ENCODE measurements around the gene FBLN5.

The FBLN5 gene

DNA sequence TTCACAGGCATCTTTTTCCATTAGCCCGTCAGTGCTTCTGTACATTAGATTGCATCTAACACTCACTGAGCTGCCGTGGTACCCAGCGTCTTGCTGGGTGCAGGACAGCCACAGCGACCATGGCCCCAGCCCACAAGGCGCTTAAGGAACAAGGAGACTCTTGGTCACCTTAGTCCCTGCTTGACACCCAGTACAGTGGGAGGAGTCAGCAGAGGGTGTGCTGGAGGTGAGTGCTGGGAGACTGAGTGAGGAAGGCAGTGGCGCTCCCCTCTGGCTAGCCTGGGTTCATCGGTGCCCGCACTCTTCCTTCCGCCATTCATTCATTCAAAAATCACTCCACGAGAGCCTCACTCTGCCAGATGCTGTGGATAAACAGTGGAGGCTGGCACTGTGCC, 21.8 kb downstream of the FBLN5 start:
- TF ChIP-seq, protein P1, sequence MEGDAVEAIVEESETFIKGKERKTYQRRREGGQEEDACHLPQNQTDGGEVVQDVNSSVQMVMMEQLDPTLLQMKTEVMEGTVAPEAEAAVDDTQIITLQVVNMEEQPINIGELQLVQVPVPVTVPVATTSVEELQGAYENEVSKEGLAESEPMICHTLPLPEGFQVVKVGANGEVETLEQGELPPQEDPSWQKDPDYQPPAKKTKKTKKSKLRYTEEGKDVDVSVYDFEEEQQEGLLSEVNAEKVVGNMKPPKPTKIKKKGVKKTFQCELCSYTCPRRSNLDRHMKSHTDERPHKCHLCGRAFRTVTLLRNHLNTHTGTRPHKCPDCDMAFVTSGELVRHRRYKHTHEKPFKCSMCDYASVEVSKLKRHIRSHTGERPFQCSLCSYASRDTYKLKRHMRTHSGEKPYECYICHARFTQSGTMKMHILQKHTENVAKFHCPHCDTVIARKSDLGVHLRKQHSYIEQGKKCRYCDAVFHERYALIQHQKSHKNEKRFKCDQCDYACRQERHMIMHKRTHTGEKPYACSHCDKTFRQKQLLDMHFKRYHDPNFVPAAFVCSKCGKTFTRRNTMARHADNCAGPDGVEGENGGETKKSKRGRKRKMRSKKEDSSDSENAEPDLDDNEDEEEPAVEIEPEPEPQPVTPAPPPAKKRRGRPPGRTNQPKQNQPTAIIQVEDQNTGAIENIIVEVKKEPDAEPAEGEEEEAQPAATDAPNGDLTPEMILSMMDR (IDR thresholded peaks at IDR 0.05; ENCODE audit: control insufficient read depth, insufficient read depth, low read depth, low read length, missing control alignments) = no peak
- no peak overlapping the region for H3K4me3 ChIP-seq (ENCODE audit: control insufficient read depth, low read depth, low read length)
- DNase-seq (ENCODE audit: low read depth) = no peak

DNA sequence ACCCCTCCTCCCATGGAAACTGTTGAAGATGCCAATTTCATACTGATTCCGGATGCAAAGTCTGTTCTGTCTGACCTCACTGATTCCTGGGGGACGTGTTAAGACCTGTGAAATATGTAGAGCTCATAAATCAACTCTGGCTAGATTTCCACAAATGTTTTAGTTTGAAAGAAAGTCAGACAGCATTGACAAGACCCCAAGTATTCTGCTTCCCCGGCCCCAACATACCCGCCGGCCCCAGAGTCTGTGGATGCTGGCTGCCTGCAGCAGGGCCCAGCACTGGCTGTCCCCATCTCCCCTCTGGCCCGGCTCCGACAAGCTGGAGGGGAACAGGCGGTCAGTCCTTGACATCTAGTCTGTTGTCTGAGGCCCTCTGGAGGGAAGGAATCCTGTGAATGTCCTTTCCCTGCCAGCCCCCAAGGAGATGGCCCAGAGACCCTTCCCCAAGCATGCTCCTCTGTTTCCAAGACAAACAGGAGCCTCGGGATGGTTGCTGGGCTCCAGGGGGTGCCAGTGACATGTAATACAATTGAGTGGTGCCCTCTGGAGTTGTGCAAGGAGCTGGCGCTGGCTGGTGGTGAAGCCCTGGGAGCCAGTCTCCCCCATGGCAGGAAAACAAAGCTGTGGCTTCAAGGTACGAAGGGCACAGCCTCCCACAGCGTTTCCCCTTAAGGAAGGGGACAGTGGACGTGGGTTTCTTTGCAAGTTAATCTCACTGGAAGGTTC, 22.3 kb downstream of the FBLN5 start:
- TF ChIP-seq, protein P1 (IDR thresholded peaks at IDR 0.05; ENCODE audit: control insufficient read depth, insufficient read depth, low read depth, low read length, missing control alignments) = no peak
- no peak overlapping the region for H3K4me3 ChIP-seq (ENCODE audit: control insufficient read depth, low read depth, low read length)
- DNase-seq (ENCODE audit: low read depth) = no peak

DNA sequence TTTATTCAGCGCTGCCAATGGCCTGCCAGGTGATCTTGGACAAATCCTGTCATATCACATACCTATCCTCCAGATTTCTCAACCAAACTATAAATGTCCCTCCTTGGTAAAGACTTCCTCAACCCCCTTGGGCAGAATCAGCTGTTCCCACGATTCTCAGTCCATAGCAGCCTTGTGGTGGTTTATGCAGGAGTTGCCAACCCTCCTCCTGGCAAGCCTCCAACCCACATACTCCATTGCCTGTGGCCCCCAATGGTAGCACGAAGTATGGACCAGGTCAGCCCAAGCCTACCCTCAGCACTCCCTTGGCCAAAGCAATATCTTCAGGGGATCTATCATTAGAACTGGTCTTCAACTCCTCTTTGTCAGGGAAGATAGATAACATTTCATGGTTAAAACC, 27.0 kb downstream of the FBLN5 start:
- DNase-seq (ENCODE audit: low read depth) = no peak
- TF ChIP-seq, protein P1 (IDR thresholded peaks at IDR 0.05; ENCODE audit: control insufficient read depth, insufficient read depth, low read depth, low read length, missing control alignments) = no peak

DNA sequence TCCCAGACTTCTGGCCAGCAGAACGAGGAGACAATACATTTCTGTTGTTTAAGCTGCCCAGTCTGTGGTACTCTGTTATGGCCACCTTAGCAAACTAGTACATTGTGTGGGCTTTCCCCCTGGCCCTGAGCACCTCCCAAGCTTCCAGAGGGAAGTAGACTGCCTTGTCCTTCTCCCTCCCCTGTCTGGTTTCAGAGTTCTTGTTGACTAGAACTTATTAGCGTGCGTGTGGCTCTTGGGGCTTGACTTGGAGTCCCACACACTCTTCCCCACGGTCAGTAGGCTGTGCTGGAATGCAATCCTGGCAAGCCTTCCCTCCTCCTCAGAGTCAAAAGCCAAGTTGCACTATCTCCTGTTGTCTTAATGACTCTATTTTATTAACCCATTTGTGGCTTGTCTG, 27.7 kb downstream of the FBLN5 start:
- TF ChIP-seq, protein P1 (IDR thresholded peaks at IDR 0.05; ENCODE audit: control insufficient read depth, insufficient read depth, low read depth, low read length, missing control alignments) = no peak
- DNase-seq (ENCODE audit: low read depth) = peak; percentile 16
- no peak overlapping the region for H3K4me3 ChIP-seq (ENCODE audit: control insufficient read depth, low read depth, low read length)

More for the DNA sequence above, 27.0 kb downstream of the FBLN5 start:
- H3K4me3 ChIP-seq (ENCODE audit: control insufficient read depth, low read depth, low read length) = no peak overlapping the region

DNA sequence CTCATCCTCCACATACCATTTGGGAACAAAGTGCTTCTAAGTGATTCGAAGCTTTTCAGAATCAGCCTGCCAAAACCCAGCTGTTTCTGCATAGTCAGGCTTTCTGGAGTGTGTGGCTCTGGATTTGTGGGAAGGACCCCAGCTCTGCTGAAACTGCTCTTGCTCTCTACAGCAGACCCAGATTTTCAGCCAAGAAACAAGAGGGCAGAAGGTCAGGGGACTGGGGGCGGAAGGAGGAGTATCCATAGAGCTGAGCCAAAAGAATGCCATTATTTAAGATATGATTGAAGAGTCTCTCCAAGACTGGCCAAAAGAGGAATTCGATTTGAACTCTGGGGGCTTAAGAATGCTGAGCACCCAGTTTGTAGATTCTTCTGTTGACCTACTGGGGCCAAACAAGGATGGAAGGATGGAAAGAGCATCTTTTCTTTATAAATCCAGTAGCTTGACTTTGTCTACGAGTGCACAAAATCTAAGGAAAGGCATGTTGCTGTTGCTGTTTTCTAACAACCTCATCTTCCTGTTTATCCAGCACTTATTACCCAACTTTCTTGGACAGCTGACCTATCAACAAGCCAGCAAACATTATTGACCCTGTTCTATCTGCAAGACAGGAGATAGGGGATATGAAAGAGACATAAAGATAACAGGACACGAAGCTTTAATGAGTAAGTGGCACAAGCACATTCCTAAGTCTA, 29.2 kb downstream of the FBLN5 start:
- no peak for DNase-seq (ENCODE audit: low read depth)
- TF ChIP-seq, protein P1 (IDR thresholded peaks at IDR 0.05; ENCODE audit: control insufficient read depth, insufficient read depth, low read depth, low read length, missing control alignments) = no peak
- no peak overlapping the region for H3K4me3 ChIP-seq (ENCODE audit: control insufficient read depth, low read depth, low read length)

DNA sequence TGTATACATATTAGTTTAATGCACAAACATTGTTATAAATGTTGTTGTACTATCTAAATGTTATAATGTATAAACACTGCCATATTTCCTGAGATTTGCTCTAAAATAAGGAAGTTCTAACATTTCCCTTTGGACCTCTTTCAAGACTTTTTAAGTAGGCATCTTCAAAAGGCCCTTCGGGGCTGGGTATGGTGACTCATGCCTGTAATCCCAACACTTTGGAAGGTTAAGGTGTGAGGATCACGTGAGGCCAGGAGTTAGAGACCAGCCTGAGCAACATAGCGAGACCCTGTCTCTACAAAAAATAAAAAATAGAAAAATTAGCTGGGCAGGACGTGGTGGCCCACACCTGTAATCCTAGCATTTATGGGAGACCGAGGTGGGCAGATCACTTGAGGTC, 35.5 kb downstream of the FBLN5 start:
- no peak for DNase-seq (ENCODE audit: low read depth)
- TF ChIP-seq, protein P1 (IDR thresholded peaks at IDR 0.05; ENCODE audit: control insufficient read depth, insufficient read depth, low read depth, low read length, missing control alignments) = no peak
- H3K4me3 ChIP-seq (ENCODE audit: control insufficient read depth, low read depth, low read length) = no peak overlapping the region

Data from AG09309 (cell line).